ENCODE measurements around the gene PINLYP. TPM values are rescaled to one million over a fixed set of nuclear protein-coding genes. Genes with fewer than 3 reads are reported as not detected.

Gene PINLYP
- 10 to 100 TPM in 2 of 4 donors, 1 to 10 TPM in 2; 3.8 to 18.4 (median 8.6) TPM for total RNA-seq

DNA sequence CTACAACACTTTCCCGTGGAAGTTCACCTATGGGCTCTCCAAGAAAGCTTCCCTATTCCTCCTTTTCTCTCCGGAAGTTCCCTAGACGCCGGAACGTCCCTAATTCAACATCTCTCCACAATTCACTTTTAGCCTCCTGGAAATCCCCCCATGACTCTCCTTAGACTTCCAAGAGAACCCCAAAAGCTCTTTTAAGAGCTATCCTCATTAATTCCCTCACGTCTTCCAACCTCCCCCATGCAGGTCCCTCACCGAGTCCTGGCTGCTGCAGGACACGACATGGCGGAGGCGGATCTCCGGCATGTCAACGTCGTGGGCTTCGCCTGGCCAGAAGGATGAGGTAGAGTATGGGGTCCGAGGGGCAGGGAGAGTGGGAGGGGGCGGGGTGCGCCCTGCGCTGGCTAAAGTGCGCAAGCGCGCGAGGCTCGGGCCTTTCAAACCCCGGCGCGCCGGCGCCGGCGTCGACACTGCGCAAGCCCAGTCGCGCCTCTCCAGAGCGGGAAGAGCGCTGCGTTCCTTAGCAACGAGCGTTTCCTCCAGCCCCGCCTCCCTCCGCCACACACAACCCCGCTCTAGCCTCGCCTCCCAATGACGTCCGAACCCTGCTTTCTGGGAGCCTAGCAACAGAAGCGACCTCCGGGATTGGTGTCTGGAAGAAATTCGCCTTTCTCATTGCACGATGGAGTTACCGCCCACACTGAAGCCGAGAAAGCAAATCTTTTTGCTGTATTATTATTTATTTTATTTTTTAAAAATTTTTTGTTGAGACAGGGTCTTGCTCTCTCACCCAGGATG is at the start of gene PINLYP, which contains the start of gene XRCC1:
Gene PINLYP, plus strand, starts transcription at position 646 of the 795 bp plus-strand sequence. CDS start 1,391 bp downstream, outside the sequence.
Gene XRCC1, minus strand, starts transcription at position 372 of the 795 bp plus-strand sequence. Its CDS starts 69 bp downstream, at position 303.
- no peak for TF ChIP-seq CTCF (IDR thresholded peaks at IDR 0.05)
- peak; percentile 99 for ATAC-seq (ENCODE audit: low FRiP score)
- DNase-seq (ENCODE audit: low spot score), result peak; percentile 78

GRCh38 chr19:43525836-43526771 is 49.5 kb upstream of the PINLYP start:
- no peak for TF ChIP-seq CTCF (IDR thresholded peaks at IDR 0.05)
- ATAC-seq (ENCODE audit: low FRiP score) (peak; percentile 23), DNase-seq (ENCODE audit: low spot score) (no peak)

- DNase-seq (ENCODE audit: low spot score), result peak; percentile 63
- peak; percentile 79 for ATAC-seq (ENCODE audit: low FRiP score)
- peak in 1 of 3 donors; percentile 9 for TF ChIP-seq CTCF (IDR thresholded peaks at IDR 0.05)
Observed at GRCh38 chr19:43526884-43527859, 48.4 kb upstream of the PINLYP start, which contains the start of gene ETHE1. ETHE1 (minus strand) TSS chr19:43527201; CDS start chr19:43527177, 24 bp downstream.

DNA sequence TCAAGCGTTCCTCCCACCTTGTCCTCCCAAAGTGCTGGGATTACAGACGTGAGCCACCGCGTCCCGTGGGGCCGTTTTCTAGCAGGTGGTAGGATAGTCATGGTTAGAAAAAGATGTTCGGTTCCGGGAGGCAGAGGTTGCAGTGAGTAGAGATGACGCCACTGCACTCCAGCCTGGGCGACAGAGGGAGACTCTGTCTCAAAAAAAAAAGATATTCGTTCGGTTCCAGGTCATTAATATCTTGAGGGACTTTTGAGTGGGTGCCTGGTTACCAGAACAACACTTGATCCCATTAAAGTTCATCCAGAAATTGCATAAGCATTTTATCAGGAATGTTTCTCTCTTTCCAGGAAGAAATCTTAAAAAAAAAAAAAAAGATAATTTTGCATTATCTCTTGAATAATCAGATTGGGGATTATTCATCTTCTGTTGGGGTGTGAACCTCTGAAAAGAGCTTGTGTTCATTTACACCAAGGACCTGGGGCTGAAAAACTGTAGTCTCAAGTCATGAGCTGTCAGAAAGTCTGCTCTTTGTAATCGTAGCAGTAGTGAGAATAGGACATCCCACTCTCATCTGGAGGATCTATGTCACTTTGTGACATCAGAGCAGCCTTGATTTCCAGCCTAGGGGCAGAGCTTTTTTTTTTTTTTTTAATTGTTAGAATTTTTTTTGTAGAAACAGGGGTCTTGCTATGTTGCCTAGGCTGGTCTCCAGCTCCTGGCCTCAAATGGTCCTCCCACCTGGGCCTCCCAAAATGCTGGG is 47.6 kb upstream of the PINLYP start:
- ATAC-seq (ENCODE audit: low FRiP score) (peak; percentile 26), DNase-seq (ENCODE audit: low spot score) (peak; percentile 35)
- TF ChIP-seq CTCF (IDR thresholded peaks at IDR 0.05), result no peak

GRCh38 chr19:43532571-43532961 is 43.0 kb upstream of the PINLYP start:
- no peak for TF ChIP-seq CTCF (IDR thresholded peaks at IDR 0.05)
- no peak for ATAC-seq (ENCODE audit: low FRiP score)
- DNase-seq (ENCODE audit: low spot score), result no peak

All from omental fat pad (tissue), 4 donors.